ENCODE results near the gene SETMAR.
"Not testable (repeated sequence)": the region's sequence is repeated elsewhere in the genome, so short reads cannot be mapped to it uniquely, and the experiment has no call there.

Gene SETMAR

DNA sequence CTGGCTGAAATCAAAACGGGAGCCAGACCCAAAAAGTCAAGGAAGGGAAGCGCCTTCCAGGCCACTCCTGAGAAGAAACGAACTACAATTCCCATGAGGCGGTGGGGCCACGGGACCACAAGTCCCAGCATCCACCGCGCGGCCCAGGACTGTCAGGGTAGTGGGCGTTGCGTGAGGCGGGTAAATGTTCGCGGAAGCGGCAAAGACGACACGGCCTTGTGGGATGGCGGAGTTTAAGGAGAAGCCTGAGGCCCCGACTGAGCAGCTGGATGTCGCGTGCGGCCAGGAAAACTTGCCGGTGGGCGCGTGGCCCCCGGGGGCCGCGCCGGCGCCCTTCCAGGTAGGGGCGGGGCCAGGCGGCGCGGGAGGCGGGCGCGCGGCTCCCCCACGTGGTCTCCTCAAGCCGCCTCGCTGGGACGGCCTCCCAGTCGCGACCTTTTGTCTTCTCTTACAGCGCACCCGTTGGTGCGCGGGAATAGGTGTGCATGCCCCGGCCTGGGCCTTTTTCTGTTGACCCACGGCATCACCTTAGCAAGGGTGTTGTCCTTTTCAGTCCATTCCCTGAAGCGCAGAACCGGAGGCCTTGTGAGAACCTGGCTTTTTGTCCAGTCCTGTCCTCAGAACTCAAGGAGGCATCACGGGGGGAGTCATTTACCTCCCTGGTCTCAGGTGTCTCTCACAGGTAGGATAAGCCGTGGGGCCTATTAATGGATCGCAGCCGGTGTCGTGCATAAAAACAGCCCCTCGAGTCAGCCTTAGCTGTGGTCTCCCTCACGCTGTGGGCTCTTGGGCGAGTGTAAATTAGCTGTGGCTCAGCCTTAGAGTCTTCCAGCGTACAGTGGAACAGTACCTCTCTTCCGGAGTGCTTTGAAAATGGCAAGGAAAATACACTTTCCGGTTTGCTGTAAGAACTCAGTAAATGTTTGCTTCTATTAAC is at the start of gene SETMAR:
Gene SETMAR (plus strand): TSS at position 183 of the 937 bp plus-strand sequence. CDS start 2 bp downstream, at position 185.
- DNase-seq (ENCODE audit: insufficient read length, low spot score) (peak; percentile 80), FAIRE-seq (peak; percentile 98)

DNA sequence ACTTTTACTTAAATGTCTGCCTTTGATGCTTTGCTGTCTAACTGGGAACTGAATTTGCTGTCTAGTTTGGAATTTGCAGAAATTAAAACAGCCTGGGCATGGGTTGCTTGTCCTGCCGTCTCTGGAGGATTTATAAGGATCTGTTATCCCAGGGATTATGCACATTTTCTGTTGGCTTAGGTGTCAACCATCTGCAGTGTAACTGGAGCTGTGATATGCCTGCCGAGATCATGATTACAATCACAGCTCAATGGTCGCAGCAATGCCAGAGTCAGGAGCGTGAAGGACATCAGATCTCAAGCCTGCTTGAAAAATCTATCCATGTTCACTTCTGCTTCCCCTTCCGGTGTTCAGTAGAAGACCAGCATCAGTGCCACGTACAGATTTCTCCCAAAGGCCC is 41.8 kb upstream of the SETMAR start:
- no peak for FAIRE-seq
- DNase-seq (ENCODE audit: insufficient read length, low spot score): no peak

DNA sequence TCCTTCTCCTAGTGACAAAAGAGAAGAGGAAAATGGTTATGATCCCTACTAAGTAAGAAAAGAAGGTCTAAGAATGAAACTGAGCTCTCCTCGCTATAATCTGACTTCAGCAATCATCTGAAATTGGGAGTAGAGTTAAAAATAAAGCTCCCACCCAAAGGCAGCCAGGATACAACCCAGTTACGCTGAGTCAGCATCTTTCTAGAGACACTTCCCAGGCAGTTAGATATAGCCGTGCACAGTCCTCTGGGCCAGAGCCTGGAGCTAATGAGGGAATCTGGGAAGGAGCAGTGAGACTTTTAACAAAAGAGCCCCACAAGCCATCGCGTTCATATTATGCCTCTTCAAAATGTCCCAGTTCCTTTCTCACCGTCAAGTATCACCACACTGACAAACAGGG is 39.1 kb upstream of the SETMAR start:
- DNase-seq (ENCODE audit: insufficient read length, low spot score): no peak
- no peak for FAIRE-seq

DNA sequence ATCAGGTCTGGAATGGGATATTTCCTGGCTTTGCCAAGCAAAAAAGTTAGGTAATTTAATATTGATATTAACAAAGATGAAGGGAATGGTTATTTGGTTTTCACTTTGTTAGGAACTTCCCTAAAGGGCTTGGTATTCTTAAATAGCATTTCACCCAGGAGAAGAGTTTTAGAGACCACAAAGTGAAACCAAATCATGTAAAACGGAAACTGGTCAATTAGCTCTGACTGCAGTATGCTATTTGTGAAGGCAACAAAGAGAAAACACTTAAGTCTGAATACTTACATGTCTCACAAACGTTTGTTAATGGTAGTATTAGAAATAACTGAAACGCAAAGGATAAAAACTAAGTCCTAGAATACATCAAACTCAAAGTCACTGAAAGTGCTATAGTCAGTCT is 32.4 kb upstream of the SETMAR start:
- DNase-seq (ENCODE audit: insufficient read length, low spot score): no peak
- FAIRE-seq: peak; percentile 71

DNA sequence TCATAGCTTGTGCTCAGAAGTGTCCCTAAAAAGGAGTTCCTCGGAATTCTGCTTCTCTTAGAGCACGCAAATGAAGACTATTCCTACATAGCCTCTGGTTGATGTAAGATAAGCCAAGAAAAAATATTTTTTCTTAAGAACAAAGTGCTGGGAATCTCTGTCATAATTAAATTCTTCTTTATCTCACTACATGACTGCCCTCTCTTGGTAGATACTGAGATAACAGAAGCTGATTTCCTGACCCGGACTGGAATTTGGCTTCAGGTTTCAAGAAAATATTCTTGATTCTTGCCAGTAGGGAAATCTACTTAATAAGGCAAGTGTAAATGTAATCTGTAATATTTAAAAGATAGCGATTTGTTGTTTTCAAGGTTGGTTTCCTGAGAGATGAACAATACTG is 31.3 kb upstream of the SETMAR start:
- FAIRE-seq: no peak

DNA sequence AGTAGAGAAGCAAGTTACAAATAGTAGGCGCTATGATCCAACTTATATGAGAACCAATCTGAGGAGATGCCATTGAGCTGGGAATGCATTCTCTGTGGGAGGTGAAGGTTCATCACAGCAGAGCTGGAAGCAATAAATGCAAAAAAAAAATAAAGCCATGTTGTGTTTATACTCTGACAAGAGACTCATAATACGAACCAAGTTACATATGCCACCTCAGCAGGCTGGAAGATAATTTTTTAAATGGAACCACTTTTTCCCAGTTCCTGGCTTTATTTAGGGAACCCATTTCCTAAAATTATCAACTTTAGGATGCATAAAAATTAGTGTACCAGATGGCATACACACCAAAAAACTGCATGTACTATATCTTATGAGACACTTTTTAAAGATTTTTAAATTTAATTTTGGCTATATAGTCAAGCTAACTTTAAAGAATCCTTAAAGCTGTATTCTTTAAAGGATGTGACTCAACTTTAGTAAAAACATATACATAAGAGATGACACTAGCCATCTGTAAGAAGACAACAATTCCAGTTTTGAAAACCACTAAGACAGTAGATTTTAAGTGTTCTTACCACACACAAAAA is 23.6 kb upstream of the SETMAR start:
- DNase-seq (ENCODE audit: insufficient read length, low spot score) (no peak), FAIRE-seq (no peak)

More for the DNA sequence above, 31.3 kb upstream of the SETMAR start:
- no peak for DNase-seq (ENCODE audit: insufficient read length, low spot score)

DNA sequence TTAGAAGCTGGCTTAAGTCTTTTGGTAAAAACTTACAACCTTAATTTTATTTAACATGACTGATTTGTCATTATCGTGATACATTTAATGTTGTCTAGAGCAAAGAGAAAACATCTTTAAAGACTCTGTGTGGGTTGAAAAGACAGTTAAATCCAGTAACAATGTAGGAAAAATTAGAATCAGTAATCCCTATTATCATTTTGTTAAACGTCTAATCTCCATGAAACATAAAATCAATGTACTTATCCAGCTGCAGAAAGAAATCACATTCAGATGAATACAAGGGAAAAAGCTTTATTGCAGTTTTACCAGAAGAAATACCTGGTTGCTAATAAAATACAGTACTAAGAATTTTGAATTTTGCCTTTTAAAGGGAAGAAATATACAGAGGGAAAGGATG is 21.2 kb upstream of the SETMAR start:
- FAIRE-seq (no peak), DNase-seq (ENCODE audit: insufficient read length, low spot score) (no peak)

DNA sequence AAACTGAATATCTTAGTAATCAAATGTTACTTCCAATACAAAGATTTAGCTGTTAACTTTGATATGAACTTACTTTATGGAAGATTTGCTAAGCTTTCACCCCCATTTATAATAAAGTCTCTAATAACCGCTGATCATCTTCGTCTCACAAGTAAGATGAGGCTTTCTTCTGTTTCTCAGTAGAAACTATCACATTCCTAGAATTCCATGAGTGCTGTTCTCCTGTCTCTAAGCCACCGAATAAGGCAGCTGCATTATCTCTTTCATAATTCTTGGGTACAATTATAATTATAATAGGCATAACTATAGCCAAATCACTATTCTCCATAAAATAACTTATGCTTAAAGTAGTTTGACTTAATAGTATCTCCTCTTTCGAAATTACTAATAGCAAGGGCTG is 18.3 kb upstream of the SETMAR start:
- FAIRE-seq (no peak), DNase-seq (ENCODE audit: insufficient read length, low spot score) (no peak)

DNA sequence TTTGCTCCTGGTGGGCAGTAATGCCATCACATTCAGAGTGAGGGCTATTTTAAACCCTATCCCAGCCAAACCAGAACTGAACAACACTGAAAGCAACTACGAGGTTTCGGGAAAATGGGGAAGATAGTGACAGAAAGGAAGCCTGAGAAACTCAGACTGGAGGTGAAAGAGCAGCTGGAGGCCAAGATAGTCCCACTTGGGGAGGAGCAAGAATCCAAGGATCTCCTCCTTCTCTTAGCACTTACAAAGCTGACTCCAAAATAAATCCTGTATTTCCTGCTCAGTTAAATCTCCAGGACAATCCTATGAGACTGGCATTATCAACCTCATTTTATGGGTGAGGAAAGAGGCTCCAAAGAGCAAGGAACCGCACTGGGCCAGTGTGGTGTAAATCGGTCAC is 14.1 kb upstream of the SETMAR start:
- DNase-seq (ENCODE audit: insufficient read length, low spot score) (no peak), FAIRE-seq (no peak)

DNA sequence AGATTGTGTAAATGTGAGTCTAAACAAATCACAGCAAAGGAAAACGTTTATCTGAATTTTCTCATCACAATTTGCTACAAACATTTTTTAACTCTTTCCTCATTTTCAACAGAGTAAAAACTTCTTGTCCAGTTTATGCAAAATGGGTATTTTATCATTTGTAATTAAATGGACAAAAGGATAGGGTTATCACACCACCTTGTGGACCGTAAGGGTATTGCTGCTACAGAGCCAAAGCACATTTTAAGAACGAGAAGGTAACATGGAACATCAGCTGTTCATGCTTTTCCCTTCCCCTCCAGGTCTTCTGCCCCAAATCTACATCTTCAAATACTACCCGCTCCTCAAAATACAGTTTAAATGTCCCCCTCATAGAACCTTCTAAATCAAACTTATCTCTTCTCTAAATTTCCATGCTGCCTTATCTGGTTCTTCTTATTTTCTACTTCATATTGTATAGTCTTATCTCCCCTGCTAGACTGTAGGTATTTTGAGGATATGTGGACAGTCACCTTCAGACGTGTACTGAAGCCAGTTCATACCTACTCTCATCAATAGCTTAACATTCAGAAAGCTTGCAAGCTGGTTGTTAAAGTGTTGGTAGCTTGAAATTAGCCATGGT is 12.8 kb upstream of the SETMAR start:
- peak; percentile 9 for DNase-seq (ENCODE audit: insufficient read length, low spot score)
- FAIRE-seq: peak; percentile 98

DNA sequence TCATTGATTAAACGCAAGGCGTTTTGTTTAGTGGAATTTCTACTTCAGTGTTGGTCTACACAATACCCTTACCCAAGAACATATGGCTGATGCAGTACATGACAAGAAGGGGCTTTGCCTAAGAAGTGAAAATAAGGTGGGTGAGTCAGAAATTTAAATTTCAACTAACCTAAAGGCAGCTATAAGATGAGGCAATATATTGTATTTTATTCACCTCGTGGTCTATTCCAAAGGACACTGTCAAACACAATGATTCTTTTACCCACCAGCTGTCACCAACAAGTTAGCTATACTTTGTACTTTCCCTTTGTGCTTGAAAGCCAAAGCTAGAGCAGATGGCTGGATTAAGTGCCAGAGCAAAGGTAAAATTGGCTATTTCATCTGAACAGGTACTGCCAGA is 10.9 kb upstream of the SETMAR start:
- DNase-seq (ENCODE audit: insufficient read length, low spot score) (no peak), FAIRE-seq (no peak)

DNA sequence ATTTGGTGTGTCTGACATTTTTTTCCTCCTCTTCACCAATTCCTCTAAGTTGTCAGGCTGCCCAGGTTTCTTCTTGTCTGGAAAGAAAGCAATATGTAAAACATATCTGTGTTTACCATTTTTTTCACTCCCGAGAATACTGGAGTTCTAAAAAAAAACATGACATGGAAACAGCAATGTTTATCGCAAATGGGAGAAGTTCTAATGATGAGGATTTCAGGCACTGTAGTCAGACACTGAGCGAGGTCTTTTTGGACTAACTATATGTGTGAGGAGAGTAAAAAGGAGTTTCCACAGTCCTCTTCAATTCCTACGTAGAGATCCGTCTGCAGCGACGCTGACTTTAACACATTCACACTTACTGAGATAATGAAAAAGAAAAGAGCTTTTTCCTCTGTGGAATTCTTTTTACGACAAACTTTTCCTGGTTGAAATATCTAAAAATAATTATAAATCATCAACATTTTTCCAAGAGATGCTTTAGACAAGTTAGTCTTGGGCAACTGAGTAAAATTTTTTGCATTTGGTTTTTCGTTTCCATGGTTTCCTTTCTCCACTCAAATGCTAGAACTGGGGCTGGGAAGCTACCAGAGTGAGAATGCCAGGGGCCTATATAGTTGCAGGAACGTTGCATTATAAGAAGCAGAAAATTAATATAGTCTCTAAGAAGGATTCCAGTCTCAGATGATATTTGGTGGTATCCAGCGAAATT is 8.4 kb upstream of the SETMAR start:
- DNase-seq (ENCODE audit: insufficient read length, low spot score) (no peak), FAIRE-seq (no peak)

DNA sequence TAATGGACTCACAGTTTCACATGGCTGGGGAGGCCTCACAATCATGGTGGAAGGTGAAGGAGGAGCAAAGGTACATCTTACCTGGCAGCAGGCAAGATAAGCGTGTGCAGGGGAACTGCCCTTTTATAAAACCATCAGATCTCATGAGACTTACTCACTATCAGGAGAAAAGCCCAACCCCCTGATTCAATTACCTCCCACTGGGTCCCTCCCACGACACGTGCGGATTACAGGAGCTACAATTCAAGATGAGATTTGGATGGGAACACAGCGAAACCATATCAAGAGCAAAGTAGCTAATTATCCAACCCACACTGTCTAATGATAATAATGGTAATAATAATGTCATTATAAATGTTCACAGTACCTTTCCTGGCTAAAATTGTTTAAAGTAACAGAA is 6.7 kb upstream of the SETMAR start:
- DNase-seq (ENCODE audit: insufficient read length, low spot score); FAIRE-seq: not testable (repeated sequence)

DNA sequence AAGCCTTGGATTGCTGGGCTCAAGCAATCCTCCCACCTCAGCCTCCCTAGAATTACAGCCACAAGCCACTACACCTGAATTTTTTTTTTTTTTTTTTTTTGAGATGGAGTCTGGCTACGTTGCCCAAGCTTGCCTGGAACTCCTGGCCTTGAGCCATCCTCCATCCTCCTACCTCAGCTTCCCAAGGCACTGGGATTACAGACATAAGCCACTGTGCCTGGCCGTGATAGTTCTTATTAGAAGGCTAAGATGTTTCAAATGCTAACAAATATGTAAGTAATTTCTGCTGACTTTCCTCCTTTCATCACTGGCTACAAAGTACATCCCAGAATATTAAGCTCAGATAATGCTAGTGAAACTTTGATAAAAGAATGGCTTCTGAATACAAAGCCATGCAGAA is 5.7 kb upstream of the SETMAR start:
- DNase-seq (ENCODE audit: insufficient read length, low spot score) (no peak), FAIRE-seq (no peak)

DNA sequence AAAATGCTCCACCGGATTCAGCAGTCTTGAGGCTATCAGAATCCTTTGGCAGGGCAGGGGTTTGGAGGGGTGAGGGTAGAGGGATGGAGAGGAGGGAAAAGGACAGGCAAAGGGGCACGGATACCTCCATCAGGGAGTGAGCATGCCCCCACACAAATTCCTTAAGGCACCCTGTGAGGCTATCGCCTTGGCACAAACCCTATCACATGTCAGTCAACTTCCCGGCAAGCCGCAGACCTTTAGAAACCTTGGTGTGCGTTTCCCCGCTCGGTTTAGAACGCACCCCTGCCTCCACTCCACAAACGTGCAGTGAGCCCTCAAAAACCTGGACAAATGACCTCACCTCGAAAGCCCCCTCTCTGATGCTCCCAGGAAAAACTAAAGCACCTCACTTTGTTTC is 422 bp upstream of the SETMAR start:
- DNase-seq (ENCODE audit: insufficient read length, low spot score): peak; percentile 1
- no peak for FAIRE-seq

DNA sequence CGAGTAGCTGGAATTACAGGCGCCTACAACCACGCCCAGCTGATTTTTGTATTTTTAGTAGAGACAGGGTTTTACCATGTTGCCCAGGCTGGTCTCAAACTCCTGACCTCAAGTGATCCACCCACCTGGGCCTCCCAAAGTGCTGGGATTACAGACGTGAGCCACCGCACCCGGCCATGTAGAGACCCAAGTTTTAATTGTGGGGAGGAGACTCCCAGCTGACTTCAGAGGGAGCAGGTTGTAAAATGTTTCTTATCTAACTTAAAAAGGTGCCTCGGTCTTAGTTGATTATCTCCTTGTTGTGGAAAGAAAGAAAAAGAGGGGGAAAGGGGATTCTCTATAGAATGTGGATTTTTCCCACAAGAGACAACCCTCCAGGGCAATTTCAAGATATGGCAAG is 2.0 kb downstream of the SETMAR start:
- FAIRE-seq; DNase-seq (ENCODE audit: insufficient read length, low spot score): not testable (repeated sequence)

DNA sequence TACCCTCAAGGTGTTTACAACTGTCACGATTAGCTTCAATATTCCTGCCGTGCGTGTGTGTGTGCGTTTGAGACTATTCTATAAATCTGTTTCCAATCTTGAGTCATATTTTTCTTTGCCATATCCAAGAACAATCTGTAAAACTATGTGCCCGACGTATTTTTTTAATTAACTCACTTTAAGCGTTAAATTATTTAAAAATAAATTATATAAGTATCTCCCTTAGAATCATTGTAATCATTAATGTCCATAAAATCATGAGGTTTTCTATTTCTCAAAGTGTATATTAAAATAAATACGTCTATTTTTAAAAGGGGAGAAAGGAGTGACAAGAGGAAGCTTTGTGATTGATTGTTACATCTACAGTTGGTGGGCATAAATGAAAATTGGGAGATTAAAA is 2.9 kb downstream of the SETMAR start:
- DNase-seq (ENCODE audit: insufficient read length, low spot score) (no peak), FAIRE-seq (no peak)

DNA sequence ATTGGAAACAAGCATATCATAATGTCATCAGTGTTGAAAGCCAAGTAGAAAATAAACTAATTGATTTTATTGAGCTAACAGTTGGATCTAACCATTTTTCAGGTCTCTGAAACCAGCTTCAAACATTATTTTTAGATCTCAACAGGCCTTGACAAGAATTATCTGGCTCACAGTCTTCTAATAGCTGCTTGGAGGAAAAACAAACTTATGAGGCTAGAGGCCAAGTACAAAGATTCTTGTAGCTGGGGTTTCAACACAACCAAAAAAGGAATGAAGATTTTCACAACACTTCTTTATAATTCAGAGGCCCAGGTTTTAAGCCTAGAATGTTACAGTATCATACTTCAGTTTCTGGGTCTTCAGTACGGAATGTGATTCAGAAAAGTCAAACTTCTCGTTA is 3.7 kb downstream of the SETMAR start:
- DNase-seq (ENCODE audit: insufficient read length, low spot score): no peak
- no peak for FAIRE-seq

DNA sequence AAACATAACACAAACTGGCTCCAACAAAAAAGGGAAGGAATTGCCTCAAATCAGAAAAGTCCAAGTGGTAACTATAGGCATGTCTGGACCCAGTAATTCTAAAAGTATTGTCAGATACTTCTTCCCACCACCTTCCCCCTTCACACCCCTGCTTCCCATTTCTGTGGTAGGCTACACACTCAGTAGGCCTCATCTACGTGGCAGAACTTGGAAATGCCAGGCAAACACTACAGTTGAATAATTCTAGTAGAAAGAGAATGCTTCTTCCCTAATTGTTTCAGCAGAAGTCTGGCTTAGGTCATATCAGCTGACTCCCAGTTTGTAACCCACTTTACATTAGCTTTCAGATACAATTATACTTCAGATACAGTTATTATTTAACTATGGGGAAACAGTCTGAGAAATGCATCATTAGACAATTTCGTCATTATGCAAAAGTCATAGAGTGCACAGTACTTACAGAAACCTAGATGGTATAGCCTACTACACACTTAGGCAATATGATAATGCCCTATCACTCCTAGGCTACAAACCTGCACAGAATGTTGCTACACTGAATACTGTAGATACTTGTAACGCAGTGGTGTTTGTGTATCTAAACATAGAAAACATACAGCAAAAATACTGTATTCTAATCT is 6.4 kb downstream of the SETMAR start:
- DNase-seq (ENCODE audit: insufficient read length, low spot score) (no peak), FAIRE-seq (no peak)

DNA sequence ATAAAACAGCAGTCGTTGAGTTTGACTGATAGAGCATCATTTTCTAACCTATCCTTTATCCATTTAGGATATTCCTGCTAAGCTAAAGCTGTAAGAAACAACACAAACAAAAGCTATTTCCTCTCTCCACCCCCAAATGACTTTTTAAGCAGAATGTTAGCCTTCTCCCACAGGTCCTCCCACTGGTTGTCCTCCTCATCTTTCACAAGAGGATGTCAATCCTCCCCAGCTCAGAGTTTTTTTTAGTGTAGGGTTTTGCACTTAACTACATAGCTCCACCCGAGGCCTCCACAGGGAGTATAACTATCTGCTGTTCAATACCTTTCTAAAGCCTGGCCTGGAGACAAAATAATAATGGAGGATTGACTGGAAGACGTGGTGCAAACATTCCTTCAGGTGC is 7.8 kb downstream of the SETMAR start:
- DNase-seq (ENCODE audit: insufficient read length, low spot score): no peak
- no peak for FAIRE-seq

DNA sequence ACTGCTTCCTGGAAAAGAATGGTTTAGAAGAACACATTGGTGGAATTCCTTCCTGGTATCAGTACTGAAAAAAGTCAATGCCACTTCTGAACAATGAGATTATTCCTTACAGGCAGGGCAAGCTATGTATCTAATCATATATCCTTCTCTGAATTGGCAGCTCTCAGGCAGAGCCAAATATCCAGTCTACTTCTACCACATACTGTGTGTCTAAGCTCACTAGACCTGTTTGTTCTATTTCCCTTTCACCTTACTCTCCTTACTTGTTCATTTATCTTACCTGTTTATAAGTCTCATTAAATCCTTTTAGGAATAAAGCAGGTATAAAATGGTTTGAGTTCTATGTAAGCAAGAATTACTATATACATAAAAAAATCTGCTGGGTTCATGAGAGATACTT is 8.3 kb downstream of the SETMAR start:
- DNase-seq (ENCODE audit: insufficient read length, low spot score) (no peak), FAIRE-seq (no peak)
